Tibial nerve (tissue), 4 donors: Measurements from ENCODE around the gene SPNS3.

Source experiments
- CTCF ChIP-seq, 5 experiments: fragments of 200-600 bp in 3 of 5; fragments of 450-650 bp in 2 of 5; sonication (generic) in 3 of 5; IDR thresholded peaks; one replicate each; pipeline ENCODE4 v1.5.1; 2016 to 2019; ENCODE audit warnings: antibody characterized with exemption in 5 of 5, mild to moderate bottlenecking in 3 of 5, moderate library complexity in 2 of 5
- EP300 ChIP-seq, 2 donors: sonication (generic); formaldehyde crosslinking; IDR thresholded peaks; one replicate each; pipeline ENCODE4 v1.6.1; 2017; ENCODE audit warnings: antibody characterized with exemption in 2 of 2, mild to moderate bottlenecking in 1 of 2
- POLR2A ChIP-seq, 2 donors: fragments of 450-650 bp; IDR thresholded peaks; one replicate each; pipeline ENCODE4 v1.6.1; 2017; ENCODE audit warnings: antibody characterized with exemption in 2 of 2, mild to moderate bottlenecking in 2 of 2, moderate library complexity in 2 of 2

GRCh38 chr17:4534515-4534914, 100.8 kb downstream of the SPNS3 start:
- TF ChIP-seq CTCF (IDR thresholded peaks at IDR 0.05) = no peak
- TF ChIP-seq EP300 (IDR thresholded peaks at IDR 0.05) = no peak
- no peak for TF ChIP-seq POLR2A (IDR thresholded peaks at IDR 0.05)
